GM23338 (cell line): ENCODE data around the gene EXOC3. TPM values are rescaled to one million over a fixed set of nuclear protein-coding genes. Genes with fewer than 3 reads are reported as not detected.
"Not testable (repeated sequence)": the region's sequence is repeated elsewhere in the genome, so short reads cannot be mapped to it uniquely, and the experiment has no call there.

ENCODE experiments used
- ATAC-seq: fragments of 200-7000 bp; cut with Tn5 transposase; 3 replicates; pipeline ENCODE4 v1.9.1; 2020
- DNase-seq: peaks from one replicate; pipeline ENCODE4 v3.0.0-alpha.2; 2015; ENCODE audit warnings: low spot score
- H2AFZ ChIP-seq: fragments of 200-600 bp; sonication (generic); 2 replicates; pipeline ENCODE4 v1.8.0; 2016; ENCODE audit warnings: antibody characterized with exemption, mild to moderate bottlenecking, moderate library complexity
- H3F3A ChIP-seq: fragments of 200-600 bp; sonication (generic); replicated peaks from 2 replicates; pipeline ENCODE4 v1.8.0; 2017; ENCODE audit warnings: antibody characterized with exemption, mixed run types, low read depth
- H3K27ac ChIP-seq: fragments of 200-600 bp; sonication (generic); 2 replicates; pipeline ENCODE4 v1.6.1; 2016; ENCODE audit warnings: low read depth
- H3K27me3 ChIP-seq: fragments of 200-600 bp; sonication (generic); 2 replicates; pipeline ENCODE4 v1.8.0; 2016; ENCODE audit warnings: mild to moderate bottlenecking, mixed run types, moderate library complexity; ENCODE audit not compliant: insufficient read depth
- H3K36me3 ChIP-seq: fragments of 200-600 bp; sonication (generic); 2 replicates; pipeline ENCODE4 v1.8.0; 2016; ENCODE audit warnings: mild to moderate bottlenecking; ENCODE audit not compliant: insufficient read depth
- H3K4me1 ChIP-seq: fragments of 200-600 bp; sonication (generic); 2 replicates; pipeline ENCODE4 v1.8.0; 2016; ENCODE audit warnings: mild to moderate bottlenecking, moderate library complexity; ENCODE audit not compliant: insufficient read depth
- H3K4me2 ChIP-seq: fragments of 200-600 bp; sonication (generic); 2 replicates; pipeline ENCODE4 v1.7.1; 2017; ENCODE audit warnings: mixed run types
- H3K4me3 ChIP-seq: fragments of 200-600 bp; sonication (generic); 2 replicates; pipeline ENCODE4 v1.6.1; 2016; ENCODE audit warnings: mixed run types
- H3K79me2 ChIP-seq: fragments of 200-600 bp; sonication (generic); replicated peaks from 2 replicates; pipeline ENCODE4 v1.8.0; 2017; ENCODE audit warnings: mild to moderate bottlenecking; ENCODE audit not compliant: insufficient read depth
- H3K9me2 ChIP-seq: fragments of 200-600 bp; sonication (generic); 2 replicates; pipeline ENCODE4 v1.8.0; 2017; ENCODE audit not compliant: insufficient read depth
- H4K20me1 ChIP-seq: fragments of 200-600 bp; sonication (generic); replicated peaks from 2 replicates; pipeline ENCODE4 v1.8.0; 2017; ENCODE audit warnings: mild to moderate bottlenecking; ENCODE audit not compliant: insufficient read depth
- H3K27ac Mint-ChIP-seq: 2 replicates; pipeline ENCODE4 v1.8.0; 2020; ENCODE audit warnings: inconsistent platforms, mild to moderate bottlenecking, moderate library complexity, mixed read lengths
- H3K27me3 Mint-ChIP-seq: 3 replicates; pipeline ENCODE4 v1.8.0; 2022; ENCODE audit warnings: low read depth, mild to moderate bottlenecking, moderate library complexity, mixed read lengths, inconsistent platforms; ENCODE audit not compliant: insufficient read depth, poor library complexity
- H3K36me3 Mint-ChIP-seq: 3 replicates; pipeline ENCODE4 v1.8.0; 2021; ENCODE audit warnings: low read depth, mild to moderate bottlenecking, inconsistent platforms, moderate library complexity, mixed read lengths
- H3K4me1 Mint-ChIP-seq: 3 replicates; pipeline ENCODE4 v1.8.0; 2020; ENCODE audit warnings: mild to moderate bottlenecking, inconsistent platforms, mixed read lengths
- H3K4me3 Mint-ChIP-seq: 3 replicates; pipeline ENCODE4 v1.8.0; 2021; ENCODE audit warnings: moderate library complexity, mild to moderate bottlenecking, inconsistent platforms, mixed read lengths
- H3K9me3 Mint-ChIP-seq: 3 replicates; pipeline ENCODE4 v1.8.0; 2020; ENCODE audit warnings: moderate library complexity, mild to moderate bottlenecking, inconsistent platforms, mixed read lengths
- CREB1 ChIP-seq: fragments of 250-450 bp; sonication (Bioruptor Pico); IDR thresholded peaks from 2 replicates; pipeline ENCODE4 v1.5.0; 2020; ENCODE audit warnings: low read depth, mild to moderate bottlenecking, moderate library complexity
- REST ChIP-seq: IDR thresholded peaks from one replicate; pipeline ENCODE4 v1.6.1; 2018; ENCODE audit warnings: antibody characterized with exemption; ENCODE audit not compliant: unreplicated experiment
- STAT1 ChIP-seq: IDR thresholded peaks from one replicate; pipeline ENCODE4 v1.6.1; 2016; ENCODE audit warnings: antibody characterized with exemption; ENCODE audit not compliant: unreplicated experiment
- ZNF114 ChIP-seq: fragments of 250-450 bp; sonication (Bioruptor Pico); IDR thresholded peaks from 2 replicates; pipeline ENCODE4 v1.5.0; 2020; ENCODE audit warnings: mild to moderate bottlenecking, moderate library complexity
- polyA plus RNA-seq: library from polyadenylated mRNA; unstranded; fragments of >200 nt; fragmentation: Nextera tagmentation; extraction: Ambion mirVana; gene quantifications from 2 replicates; pipeline ENCODE4 v1.2.1, GENCODE V29; 2016
- total RNA-seq: library from RNA; depleted of rRNA; stranded (reverse); fragments of >200 nt; shearing (Covaris generic); gene quantifications from 2 replicates; pipeline ENCODE4 v1.2.3, GENCODE V29; 2014
- TF ChIP-seq, protein P1 (sequence below): fragments of 250-450 bp; sonication (Bioruptor Pico); IDR thresholded peaks from 2 replicates; pipeline ENCODE4 v1.5.0; 2020; ENCODE audit warnings: mild to moderate bottlenecking, moderate library complexity
- TF ChIP-seq, protein P2 (sequence below): IDR thresholded peaks from 2 replicates; pipeline ENCODE4 v1.6.1; 2016; ENCODE audit warnings: antibody characterized with exemption

Gene EXOC3
- total and polyA plus RNA-seq, 2 experiments from 2014 or later = 13.4 to 31.6 TPM

DNA sequence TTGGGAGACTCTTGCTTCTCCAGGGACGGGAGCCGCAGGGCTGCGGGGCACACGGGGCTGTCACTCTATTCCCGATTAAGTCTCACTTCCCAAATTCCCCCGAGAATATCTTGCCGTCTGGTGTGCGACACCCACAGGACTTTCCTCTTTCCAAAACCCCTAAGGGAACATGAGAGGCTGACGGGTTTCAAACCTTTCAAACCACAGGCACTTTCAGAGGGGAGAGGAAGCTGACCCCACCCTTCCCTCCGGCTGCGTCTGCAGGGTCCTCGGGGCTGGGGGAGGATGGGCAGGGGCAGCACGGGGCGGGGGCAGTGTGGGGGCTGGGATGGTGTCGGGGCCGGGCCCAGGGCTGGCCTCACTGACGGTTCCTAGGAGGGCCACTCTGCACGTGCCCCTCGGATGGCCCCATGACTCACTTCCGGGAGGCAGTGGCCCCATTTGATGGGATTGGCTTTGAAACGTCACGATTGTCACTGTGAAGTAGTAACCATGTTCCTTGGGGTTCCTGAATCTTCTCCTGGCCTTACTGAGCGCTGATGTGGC is 43.0 kb downstream of the EXOC3 start (continued):
- TF ChIP-seq, protein P1, sequence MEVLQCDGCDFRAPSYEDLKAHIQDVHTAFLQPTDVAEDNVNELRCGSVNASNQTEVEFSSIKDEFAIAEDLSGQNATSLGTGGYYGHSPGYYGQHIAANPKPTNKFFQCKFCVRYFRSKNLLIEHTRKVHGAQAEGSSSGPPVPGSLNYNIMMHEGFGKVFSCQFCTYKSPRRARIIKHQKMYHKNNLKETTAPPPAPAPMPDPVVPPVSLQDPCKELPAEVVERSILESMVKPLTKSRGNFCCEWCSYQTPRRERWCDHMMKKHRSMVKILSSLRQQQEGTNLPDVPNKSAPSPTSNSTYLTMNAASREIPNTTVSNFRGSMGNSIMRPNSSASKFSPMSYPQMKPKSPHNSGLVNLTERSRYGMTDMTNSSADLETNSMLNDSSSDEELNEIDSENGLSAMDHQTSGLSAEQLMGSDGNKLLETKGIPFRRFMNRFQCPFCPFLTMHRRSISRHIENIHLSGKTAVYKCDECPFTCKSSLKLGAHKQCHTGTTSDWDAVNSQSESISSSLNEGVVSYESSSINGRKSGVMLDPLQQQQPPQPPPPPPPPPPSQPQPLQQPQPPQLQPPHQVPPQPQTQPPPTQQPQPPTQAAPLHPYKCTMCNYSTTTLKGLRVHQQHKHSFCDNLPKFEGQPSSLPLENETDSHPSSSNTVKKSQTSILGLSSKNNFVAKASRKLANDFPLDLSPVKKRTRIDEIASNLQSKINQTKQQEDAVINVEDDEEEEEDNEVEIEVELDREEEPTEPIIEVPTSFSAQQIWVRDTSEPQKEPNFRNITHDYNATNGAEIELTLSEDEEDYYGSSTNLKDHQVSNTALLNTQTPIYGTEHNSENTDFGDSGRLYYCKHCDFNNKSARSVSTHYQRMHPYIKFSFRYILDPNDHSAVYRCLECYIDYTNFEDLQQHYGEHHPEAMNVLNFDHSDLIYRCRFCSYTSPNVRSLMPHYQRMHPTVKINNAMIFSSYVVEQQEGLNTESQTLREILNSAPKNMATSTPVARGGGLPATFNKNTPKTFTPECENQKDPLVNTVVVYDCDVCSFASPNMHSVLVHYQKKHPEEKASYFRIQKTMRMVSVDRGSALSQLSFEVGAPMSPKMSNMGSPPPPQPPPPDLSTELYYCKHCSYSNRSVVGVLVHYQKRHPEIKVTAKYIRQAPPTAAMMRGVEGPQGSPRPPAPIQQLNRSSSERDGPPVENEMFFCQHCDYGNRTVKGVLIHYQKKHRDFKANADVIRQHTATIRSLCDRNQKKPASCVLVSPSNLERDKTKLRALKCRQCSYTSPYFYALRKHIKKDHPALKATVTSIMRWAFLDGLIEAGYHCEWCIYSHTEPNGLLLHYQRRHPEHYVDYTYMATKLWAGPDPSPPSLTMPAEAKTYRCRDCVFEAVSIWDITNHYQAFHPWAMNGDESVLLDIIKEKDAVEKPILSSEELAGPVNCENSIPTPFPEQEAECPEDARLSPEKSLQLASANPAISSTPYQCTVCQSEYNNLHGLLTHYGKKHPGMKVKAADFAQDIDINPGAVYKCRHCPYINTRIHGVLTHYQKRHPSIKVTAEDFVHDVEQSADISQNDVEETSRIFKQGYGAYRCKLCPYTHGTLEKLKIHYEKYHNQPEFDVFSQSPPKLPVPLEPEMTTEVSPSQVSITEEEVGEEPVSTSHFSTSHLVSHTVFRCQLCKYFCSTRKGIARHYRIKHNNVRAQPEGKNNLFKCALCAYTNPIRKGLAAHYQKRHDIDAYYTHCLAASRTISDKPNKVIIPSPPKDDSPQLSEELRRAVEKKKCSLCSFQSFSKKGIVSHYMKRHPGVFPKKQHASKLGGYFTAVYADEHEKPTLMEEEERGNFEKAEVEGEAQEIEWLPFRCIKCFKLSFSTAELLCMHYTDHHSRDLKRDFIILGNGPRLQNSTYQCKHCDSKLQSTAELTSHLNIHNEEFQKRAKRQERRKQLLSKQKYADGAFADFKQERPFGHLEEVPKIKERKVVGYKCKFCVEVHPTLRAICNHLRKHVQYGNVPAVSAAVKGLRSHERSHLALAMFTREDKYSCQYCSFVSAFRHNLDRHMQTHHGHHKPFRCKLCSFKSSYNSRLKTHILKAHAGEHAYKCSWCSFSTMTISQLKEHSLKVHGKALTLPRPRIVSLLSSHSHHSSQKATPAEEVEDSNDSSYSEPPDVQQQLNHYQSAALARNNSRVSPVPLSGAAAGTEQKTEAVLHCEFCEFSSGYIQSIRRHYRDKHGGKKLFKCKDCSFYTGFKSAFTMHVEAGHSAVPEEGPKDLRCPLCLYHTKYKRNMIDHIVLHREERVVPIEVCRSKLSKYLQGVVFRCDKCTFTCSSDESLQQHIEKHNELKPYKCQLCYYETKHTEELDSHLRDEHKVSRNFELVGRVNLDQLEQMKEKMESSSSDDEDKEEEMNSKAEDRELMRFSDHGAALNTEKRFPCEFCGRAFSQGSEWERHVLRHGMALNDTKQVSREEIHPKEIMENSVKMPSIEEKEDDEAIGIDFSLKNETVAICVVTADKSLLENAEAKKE (CRISPR knock-in tag) = no peak
- TF ChIP-seq ZNF114 (CRISPR knock-in tag) = no peak
- TF ChIP-seq, protein P2, sequence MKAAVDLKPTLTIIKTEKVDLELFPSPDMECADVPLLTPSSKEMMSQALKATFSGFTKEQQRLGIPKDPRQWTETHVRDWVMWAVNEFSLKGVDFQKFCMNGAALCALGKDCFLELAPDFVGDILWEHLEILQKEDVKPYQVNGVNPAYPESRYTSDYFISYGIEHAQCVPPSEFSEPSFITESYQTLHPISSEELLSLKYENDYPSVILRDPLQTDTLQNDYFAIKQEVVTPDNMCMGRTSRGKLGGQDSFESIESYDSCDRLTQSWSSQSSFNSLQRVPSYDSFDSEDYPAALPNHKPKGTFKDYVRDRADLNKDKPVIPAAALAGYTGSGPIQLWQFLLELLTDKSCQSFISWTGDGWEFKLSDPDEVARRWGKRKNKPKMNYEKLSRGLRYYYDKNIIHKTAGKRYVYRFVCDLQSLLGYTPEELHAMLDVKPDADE = no peak
- TF ChIP-seq REST = no peak
- no peak for TF ChIP-seq CREB1
- TF ChIP-seq STAT1 = no peak

- H3K9me3 Mint-ChIP-seq, DNase-seq, ATAC-seq, H3K4me1 ChIP-seq, H3K27ac Mint-ChIP-seq, H3K4me3 Mint-ChIP-seq, H3K36me3 ChIP-seq, H3F3A ChIP-seq, H3K4me1 Mint-ChIP-seq, H3K27me3 ChIP-seq, H3K36me3 Mint-ChIP-seq, H3K79me2 ChIP-seq, H2AFZ ChIP-seq, H3K4me2 ChIP-seq, H3K9me2 ChIP-seq, H4K20me1 ChIP-seq, H3K4me3 ChIP-seq, H3K27ac ChIP-seq: not testable (repeated sequence)
- peaks cover 26% of the 10 kb centered on the region for H3K27me3 Mint-ChIP-seq
Observed at GRCh38 chr5:486597-486996, 43.6 kb downstream of the EXOC3 start.
